Measurements from ENCODE around the gene HSPA8. TPM values are rescaled to one million over a fixed set of nuclear protein-coding genes. Genes with fewer than 3 reads are reported as not detected.
A peak's percentile ranks its signal among the peaks of the same experiment; 100 is the strongest.

Gene HSPA8
- 2,242 and 2,441 TPM in 2 replicates for polyA plus RNA-seq
- polyA minus RNA-seq, result 2,465 and 2,472 TPM in 2 replicates

- peaks cover 5% of the 10 kb centered on the region for H3F3A ChIP-seq (ENCODE audit: insufficient read depth, low read length, poor library complexity, severe bottlenecking)
- no peaks in the 10 kb centered on the region for H3K27me3 ChIP-seq (ENCODE audit: insufficient read depth, low read depth, low read length)
- H3K79me2 ChIP-seq (replicated peaks; ENCODE audit: insufficient read depth, low read length), result peaks cover 61% of the 10 kb centered on the region
- no peaks in the 10 kb centered on the region for H3K9me2 ChIP-seq (ENCODE audit: insufficient read depth, low read length)
- peak within 1 kb of the TSS; percentile 99 for H3K9ac ChIP-seq (ENCODE audit: low read length)
- no peaks in the 10 kb centered on the region for H3K9me3 ChIP-seq (ENCODE audit: low read length)
- peaks cover 22% of the 10 kb centered on the region for H3K36me3 ChIP-seq (ENCODE audit: insufficient read depth, low read length)
- H2AFZ ChIP-seq (ENCODE audit: low read depth, low read length), result peak within 1 kb of the TSS; percentile 97
- peak within 1 kb of the TSS; percentile 99 for H3K4me2 ChIP-seq (ENCODE audit: low read length)
- H3K27ac ChIP-seq (ENCODE audit: low read length), result peak within 1 kb of the TSS; percentile 99
- H3K4me3 ChIP-seq (ENCODE audit: low read length), result peak within 1 kb of the TSS; percentile 94
- H4K20me1 ChIP-seq (ENCODE audit: insufficient read depth), result peaks cover 15% of the 10 kb centered on the region
- TF ChIP-seq CTCF (IDR thresholded peaks at IDR 0.05; ENCODE audit: poor library complexity, severe bottlenecking) (no peak), POLR2AphosphoS5 (IDR thresholded peaks at IDR 0.05) (peak; percentile 96), REST (IDR thresholded peaks at IDR 0.05; ENCODE audit: borderline replicate concordance) (peak; percentile 81), MXI1 (conservative IDR thresholded peaks at IDR 0.05; ENCODE audit: poor library complexity, severe bottlenecking) (peak; percentile 92)
These were observed at the start of gene HSPA8 for GRCh38 chr11:123061403-123062157. TSS of gene HSPA8 (minus strand) at chr11:123062136. CDS start at chr11:123061324, 812 bp downstream.

- Histone ChIP-seq H3K9me3 (ENCODE audit: low read length) (no peaks in the 10 kb centered on the region), H3K9me2 (ENCODE audit: insufficient read depth, low read length) (no peaks in the 10 kb centered on the region), H3K9ac (ENCODE audit: low read length) (no peak overlapping the region), H3F3A (ENCODE audit: insufficient read depth, low read length, poor library complexity, severe bottlenecking) (no peaks in the 10 kb centered on the region), H2AFZ (ENCODE audit: low read depth, low read length) (no peak overlapping the region), H3K36me3 (ENCODE audit: insufficient read depth, low read length) (no peaks in the 10 kb centered on the region), H3K27me3 (ENCODE audit: insufficient read depth, low read depth, low read length) (no peaks in the 10 kb centered on the region), H4K20me1 (ENCODE audit: insufficient read depth) (no peaks in the 10 kb centered on the region), H3K79me2 (replicated peaks; ENCODE audit: insufficient read depth, low read length) (no peaks in the 10 kb centered on the region), H3K4me2 (ENCODE audit: low read length) (no peak overlapping the region), H3K4me3 (ENCODE audit: low read length) (no peak overlapping the region), H3K27ac (ENCODE audit: low read length) (no peak overlapping the region)
- TF ChIP-seq POLR2AphosphoS5 (IDR thresholded peaks at IDR 0.05), result no peak
- TF ChIP-seq SMC3 (conservative IDR thresholded peaks at IDR 0.05; ENCODE audit: poor library complexity), result peak; percentile 99
- TF ChIP-seq RAD21 (conservative IDR thresholded peaks at IDR 0.05), result peak; percentile 96
- peak; percentile 90 for TF ChIP-seq CTCF (IDR thresholded peaks at IDR 0.05; ENCODE audit: poor library complexity, severe bottlenecking)
These were observed 49.5 kb upstream of the HSPA8 start for GRCh38 chr11:123111465-123111864.

Data from neural cell (in vitro differentiated cells).